HG02973 (cell line): Measurements from ENCODE around the gene TLR8.
"Not testable (repeated sequence)": the region's sequence is repeated elsewhere in the genome, so short reads cannot be mapped to it uniquely, and the experiment has no call there.

Source experiments
- ATAC-seq: cut with Tn5 transposase; IDR thresholded peaks from one replicate; pipeline ENCODE4 v1.9.1; 2021; ENCODE audit warnings: moderate library complexity; ENCODE audit not compliant: unreplicated experiment

Gene TLR8

GRCh38 chrX:12895866-12896265 is 10.6 kb upstream of the TLR8 start:
- no peak for ATAC-seq

DNA sequence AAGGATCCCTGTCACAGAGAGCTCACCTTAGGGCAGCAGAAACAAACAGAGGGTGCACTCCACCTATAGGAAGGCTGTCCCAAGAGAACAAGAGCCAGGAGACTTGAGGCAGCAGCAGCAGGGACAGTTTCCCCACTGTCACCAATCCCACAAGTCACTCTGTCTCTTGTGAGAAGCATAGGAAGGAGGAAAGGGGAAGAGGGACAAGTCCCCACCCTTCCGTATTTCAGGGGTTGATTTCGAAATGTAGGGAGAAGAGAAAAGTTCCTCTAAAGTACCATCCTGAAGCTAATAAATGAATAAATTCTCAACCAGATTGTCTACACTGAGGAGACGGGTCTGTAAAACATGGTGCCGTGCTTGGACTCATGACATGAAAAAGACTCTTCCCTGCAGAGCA is 9.5 kb upstream of the TLR8 start:
- ATAC-seq: no peak

DNA sequence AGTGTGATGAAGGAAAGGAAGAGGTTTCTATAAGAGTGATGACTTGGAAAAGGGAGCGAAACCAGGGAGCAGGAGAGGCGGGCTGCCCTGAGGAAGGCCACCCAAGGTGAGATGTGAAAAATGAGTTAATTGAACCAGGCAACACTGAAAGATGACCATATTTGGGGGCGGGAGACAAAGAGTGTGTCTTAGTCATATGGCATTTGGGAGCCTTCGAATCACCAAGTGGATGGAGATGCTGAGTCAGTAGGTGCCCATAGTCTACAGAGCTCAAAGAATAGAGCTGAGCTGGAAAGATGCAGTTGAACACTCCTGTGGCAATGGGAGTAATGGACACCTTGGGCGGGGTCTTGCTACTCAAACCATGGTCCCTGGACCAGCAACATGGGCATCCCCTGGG is 8.3 kb upstream of the TLR8 start:
- no peak for ATAC-seq

GRCh38 chrX:12899506-12899905 is 6.9 kb upstream of the TLR8 start:
- ATAC-seq: no peak

DNA sequence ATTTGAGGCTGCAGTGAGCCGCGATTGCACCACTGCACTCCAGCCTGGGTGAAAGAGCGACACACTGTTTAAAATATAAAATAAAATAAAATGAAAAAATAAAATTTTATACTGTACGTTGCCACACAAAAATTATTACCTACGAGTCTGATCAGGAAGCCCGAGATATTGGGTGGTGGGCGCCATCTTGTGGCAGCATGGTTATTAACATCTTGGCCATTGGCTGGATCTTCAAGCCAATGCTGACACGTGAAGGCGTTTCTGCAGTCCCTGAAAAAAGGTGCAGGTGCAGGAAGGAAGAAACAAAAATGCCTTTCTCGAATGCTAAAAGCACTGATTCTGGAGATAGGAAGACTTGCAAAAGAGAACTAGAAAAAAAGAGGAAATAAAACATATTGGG is 4.9 kb upstream of the TLR8 start:
- ATAC-seq: no peak

GRCh38 chrX:12903646-12904045 is 2.8 kb upstream of the TLR8 start:
- ATAC-seq: no peak

GRCh38 chrX:12910423-12911121 is 4.2 kb downstream of the TLR8 start:
- no peak for ATAC-seq

DNA sequence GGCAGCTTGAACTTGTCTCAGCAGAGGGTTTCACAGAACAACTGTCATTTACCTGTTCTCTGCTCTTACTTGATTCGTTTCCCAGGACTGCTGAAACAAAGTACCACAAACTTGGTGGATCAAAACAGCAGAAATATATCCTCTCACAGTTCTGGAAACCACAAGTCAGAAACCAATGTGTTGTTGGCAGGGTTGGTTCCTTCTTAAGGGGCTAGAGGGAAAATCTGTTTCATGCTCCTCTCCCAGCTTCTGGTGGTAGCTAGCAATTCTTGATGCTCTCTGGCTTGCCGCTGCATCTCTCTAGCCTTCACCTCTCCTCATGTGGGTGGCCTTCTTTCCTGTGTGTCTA is 4.7 kb downstream of the TLR8 start:
- ATAC-seq: no peak

GRCh38 chrX:12912791-12913482 is 6.5 kb downstream of the TLR8 start:
- no peak for ATAC-seq

DNA sequence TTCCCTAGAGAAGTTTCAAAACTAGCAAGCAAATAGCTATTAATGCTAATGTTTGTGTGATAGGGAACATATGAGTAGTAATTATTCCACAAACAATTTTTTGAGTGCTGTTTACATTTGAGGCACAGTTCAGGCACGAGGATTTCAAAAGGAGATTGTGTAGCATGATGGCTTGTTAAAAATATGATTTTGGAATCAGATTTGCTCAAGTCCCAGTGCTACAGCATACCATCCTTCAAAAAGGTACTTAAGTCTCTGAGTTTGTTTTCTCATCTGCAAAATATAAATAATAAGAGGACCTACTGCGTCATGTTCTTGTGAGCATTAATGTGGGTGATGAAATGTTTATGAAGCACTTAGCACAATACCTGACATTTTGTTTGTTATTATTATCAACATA is 11.3 kb downstream of the TLR8 start:
- no peak for ATAC-seq

DNA sequence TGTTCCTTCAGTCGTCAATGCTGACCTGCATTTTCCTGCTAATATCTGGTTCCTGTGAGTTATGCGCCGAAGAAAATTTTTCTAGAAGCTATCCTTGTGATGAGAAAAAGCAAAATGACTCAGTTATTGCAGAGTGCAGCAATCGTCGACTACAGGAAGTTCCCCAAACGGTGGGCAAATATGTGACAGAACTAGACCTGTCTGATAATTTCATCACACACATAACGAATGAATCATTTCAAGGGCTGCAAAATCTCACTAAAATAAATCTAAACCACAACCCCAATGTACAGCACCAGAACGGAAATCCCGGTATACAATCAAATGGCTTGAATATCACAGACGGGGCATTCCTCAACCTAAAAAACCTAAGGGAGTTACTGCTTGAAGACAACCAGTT is 12.6 kb downstream of the TLR8 start:
- no peak for ATAC-seq

- no peak for ATAC-seq
Observed at GRCh38 chrX:12919620-12920019, 13.2 kb downstream of the TLR8 start.

DNA sequence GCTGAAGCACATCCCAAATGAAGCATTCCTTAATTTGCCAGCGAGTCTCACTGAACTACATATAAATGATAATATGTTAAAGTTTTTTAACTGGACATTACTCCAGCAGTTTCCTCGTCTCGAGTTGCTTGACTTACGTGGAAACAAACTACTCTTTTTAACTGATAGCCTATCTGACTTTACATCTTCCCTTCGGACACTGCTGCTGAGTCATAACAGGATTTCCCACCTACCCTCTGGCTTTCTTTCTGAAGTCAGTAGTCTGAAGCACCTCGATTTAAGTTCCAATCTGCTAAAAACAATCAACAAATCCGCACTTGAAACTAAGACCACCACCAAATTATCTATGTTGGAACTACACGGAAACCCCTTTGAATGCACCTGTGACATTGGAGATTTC is 14.6 kb downstream of the TLR8 start:
- ATAC-seq: no peak

DNA sequence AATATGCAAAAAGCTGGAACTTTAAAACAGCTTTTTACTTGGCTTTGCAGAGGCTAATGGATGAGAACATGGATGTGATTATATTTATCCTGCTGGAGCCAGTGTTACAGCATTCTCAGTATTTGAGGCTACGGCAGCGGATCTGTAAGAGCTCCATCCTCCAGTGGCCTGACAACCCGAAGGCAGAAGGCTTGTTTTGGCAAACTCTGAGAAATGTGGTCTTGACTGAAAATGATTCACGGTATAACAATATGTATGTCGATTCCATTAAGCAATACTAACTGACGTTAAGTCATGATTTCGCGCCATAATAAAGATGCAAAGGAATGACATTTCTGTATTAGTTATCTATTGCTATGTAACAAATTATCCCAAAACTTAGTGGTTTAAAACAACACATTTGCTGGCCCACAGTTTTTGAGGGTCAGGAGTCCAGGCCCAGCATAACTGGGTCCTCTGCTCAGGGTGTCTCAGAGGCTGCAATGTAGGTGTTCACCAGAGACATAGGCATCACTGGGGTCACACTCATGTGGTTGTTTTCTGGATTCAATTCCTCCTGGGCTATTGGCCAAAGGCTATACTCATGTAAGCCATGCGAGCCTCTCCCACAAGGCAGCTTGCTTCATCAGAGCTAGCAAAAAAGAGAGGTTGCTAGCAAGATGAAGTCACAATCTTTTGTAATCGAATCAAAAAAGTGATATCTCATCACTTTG is 15.6 kb downstream of the TLR8 start:
- no peak for ATAC-seq

DNA sequence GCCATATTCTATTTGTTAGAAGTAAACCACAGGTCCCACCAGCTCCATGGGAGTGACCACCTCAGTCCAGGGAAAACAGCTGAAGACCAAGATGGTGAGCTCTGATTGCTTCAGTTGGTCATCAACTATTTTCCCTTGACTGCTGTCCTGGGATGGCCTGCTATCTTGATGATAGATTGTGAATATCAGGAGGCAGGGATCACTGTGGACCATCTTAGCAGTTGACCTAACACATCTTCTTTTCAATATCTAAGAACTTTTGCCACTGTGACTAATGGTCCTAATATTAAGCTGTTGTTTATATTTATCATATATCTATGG is 16.1 kb downstream of the TLR8 start:
- no peak for ATAC-seq

DNA sequence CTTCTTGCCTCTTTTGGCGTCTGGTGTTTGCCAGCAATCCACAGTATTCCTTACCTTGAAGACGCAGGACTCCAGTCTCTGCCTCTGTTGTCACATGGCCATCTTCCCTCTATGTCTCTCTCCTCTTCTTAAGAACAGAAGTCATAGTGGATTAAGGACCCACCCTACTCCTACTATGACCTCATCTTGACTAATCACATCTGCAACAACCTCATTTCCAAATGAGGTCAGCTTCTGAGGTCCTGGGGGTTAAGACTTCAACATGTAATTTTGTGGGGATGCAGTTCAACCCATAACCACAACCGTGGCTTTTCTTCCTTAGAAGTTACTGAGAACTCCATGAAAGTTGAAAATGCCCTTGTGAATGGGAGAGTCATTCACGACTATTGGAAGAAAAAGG is 23.3 kb downstream of the TLR8 start:
- ATAC-seq: no peak

DNA sequence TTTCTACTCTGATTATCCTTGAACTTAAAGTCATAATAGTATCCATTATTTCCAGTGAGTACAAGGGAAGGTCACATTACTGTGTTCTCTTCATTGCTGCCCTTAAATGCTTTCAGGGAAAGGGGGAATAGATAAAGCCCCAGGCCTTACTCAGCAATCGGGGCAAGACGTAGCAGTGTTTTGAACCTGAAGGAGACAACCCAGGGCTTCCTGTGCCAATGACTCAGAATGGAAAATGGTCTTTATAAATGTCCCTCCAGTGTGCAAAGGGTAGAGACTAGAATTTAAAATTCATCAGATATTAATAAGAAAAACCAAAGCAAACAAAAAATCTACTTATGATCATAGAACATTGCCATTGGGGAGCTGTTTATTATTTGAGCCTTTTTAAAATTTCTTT is 23.7 kb downstream of the TLR8 start:
- ATAC-seq: no peak

- no peak for ATAC-seq
Observed at GRCh38 chrX:12932244-12932643, 25.8 kb downstream of the TLR8 start.

- no peak for ATAC-seq
Observed at GRCh38 chrX:12934850-12935249, 28.4 kb downstream of the TLR8 start.

- no peak for ATAC-seq
Observed at GRCh38 chrX:12936947-12937346, 30.5 kb downstream of the TLR8 start.

GRCh38 chrX:12940471-12940870 is 34.1 kb downstream of the TLR8 start:
- not testable (repeated sequence) for ATAC-seq

DNA sequence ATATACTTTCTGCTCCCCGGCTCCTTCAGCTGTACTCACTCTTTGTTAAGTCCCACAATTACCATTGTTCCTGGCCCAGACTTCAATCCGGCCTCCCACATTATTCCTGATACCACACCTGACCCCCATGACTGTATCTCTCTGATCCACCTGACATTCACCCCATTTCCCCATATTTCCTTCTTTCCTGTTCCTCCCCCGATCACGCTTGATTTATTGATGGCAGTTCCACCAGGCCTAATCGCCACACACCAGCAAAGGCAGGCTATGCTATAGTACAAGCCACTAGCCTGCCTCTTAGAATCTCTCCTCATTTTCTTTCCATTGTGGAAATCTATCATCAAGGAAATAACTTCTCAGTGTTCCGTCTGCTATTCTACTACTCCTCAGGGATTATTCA is 37.2 kb downstream of the TLR8 start:
- ATAC-seq: not testable (repeated sequence)
